Liver (tissue), 9 donors: ENCODE measurements around the gene C11orf24. TPM values are rescaled to one million over a fixed set of nuclear protein-coding genes. Genes with fewer than 3 reads are reported as not detected.
"Not testable (repeated sequence)": the region's sequence is repeated elsewhere in the genome, so short reads cannot be mapped to it uniquely, and the experiment has no call there.

ENCODE experiments used
- DNase-seq: peaks from one replicate; pipeline ENCODE4 v3.0.0-alpha.2; 2017; ENCODE audit warnings: low spot score
- H3K27ac ChIP-seq, 2 donors: one replicate each; pipeline ENCODE4 v1.7.0; 2013; ENCODE audit warnings: inconsistent platforms in 2 of 2, low read length in 2 of 2, control low read depth in 1 of 2, low read depth in 1 of 2, mild to moderate bottlenecking in 1 of 2
- H3K27me3 ChIP-seq, 4 donors: one replicate each; pipeline versions ENCODE4 v1.6.1 to v1.7.0; 2013; ENCODE audit warnings: low read length in 3 of 4, inconsistent platforms in 1 of 4, mild to moderate bottlenecking in 1 of 4, moderate library complexity in 1 of 4; ENCODE audit not compliant: control insufficient read depth in 4 of 4, insufficient read depth in 4 of 4
- H3K36me3 ChIP-seq, 4 donors: one replicate each; pipeline versions ENCODE4 v1.6.1 to v1.7.0; 2013; ENCODE audit warnings: low read length in 3 of 4, mild to moderate bottlenecking in 3 of 4, low read depth in 1 of 4, moderate library complexity in 1 of 4; ENCODE audit not compliant: control insufficient read depth in 4 of 4, insufficient read depth in 3 of 4
- H3K4me1 ChIP-seq, 4 donors: one replicate each; pipeline versions ENCODE4 v1.6.1 to v1.7.0; 2013; ENCODE audit warnings: low read length in 3 of 4, mild to moderate bottlenecking in 3 of 4, moderate library complexity in 1 of 4; ENCODE audit not compliant: control insufficient read depth in 4 of 4, insufficient read depth in 4 of 4
- H3K4me3 ChIP-seq, 3 donors: one replicate each; pipeline versions ENCODE4 v1.6.1 to v1.7.0; 2013; ENCODE audit warnings: low read length in 3 of 3, control low read depth in 1 of 3, low read depth in 1 of 3, mild to moderate bottlenecking in 1 of 3
- H3K9ac ChIP-seq, 2 donors: one replicate each; pipeline ENCODE4 v1.7.0; 2013; ENCODE audit warnings: low read length in 2 of 2, mild to moderate bottlenecking in 2 of 2, moderate library complexity in 2 of 2, control low read depth in 1 of 2, low read depth in 1 of 2
- H3K9me3 ChIP-seq, 4 donors: one replicate each; pipeline versions ENCODE4 v1.6.1 to v1.7.0; 2013; ENCODE audit warnings: low read length in 3 of 4; ENCODE audit not compliant: control insufficient read depth in 4 of 4
- EGR1 ChIP-seq, 2 donors: IDR thresholded peaks; 2 replicates each; pipeline ENCODE4 v1.6.1; 2016 to 2018; ENCODE audit warnings: antibody characterized with exemption in 2 of 2, low read depth in 2 of 2
- FOXA2 ChIP-seq: IDR thresholded peaks from 2 replicates; pipeline ENCODE4 v1.6.1; 2016; ENCODE audit warnings: antibody characterized with exemption
- GABPA ChIP-seq, 2 donors: IDR thresholded peaks in 1 of 2; conservative IDR thresholded peaks in 1 of 2; 2 replicates each; pipeline ENCODE4 v1.6.1; 2016; ENCODE audit warnings: antibody characterized with exemption in 2 of 2, mild to moderate bottlenecking in 1 of 2, moderate library complexity in 1 of 2
- HNF4A ChIP-seq, 2 donors: conservative IDR thresholded peaks; 2 replicates each; pipeline ENCODE4 v1.6.1; 2016; ENCODE audit warnings: antibody characterized with exemption in 2 of 2, mild to moderate bottlenecking in 2 of 2
- HNF4G ChIP-seq: IDR thresholded peaks from 2 replicates; pipeline ENCODE4 v1.6.1; 2016; ENCODE audit warnings: antibody characterized with exemption
- JUND ChIP-seq, 2 donors: IDR thresholded peaks; 2 replicates each; pipeline ENCODE4 v1.6.1; 2016; ENCODE audit warnings: antibody characterized with exemption in 2 of 2
- NR2F2 ChIP-seq: IDR thresholded peaks from 2 replicates; pipeline ENCODE4 v1.6.1; 2016; ENCODE audit warnings: antibody characterized with exemption
- RAD21 ChIP-seq, 2 donors: IDR thresholded peaks; 2 replicates each; pipeline ENCODE4 v1.6.1; 2016; ENCODE audit warnings: antibody characterized with exemption in 2 of 2, mild to moderate bottlenecking in 2 of 2
- SP1 ChIP-seq: IDR thresholded peaks from 2 replicates; pipeline ENCODE4 v1.6.1; 2018; ENCODE audit warnings: antibody characterized with exemption, mild to moderate bottlenecking
- TAF1 ChIP-seq: conservative IDR thresholded peaks from 2 replicates; pipeline ENCODE4 v1.6.1; 2016; ENCODE audit warnings: antibody characterized with exemption, mild to moderate bottlenecking
- WGBS: extraction: QIAGEN DNeasy Blood & Tissue Kit; methylation state at CpG from one replicate; pipeline ENCODE4 v1.1.7; 2013; 5-methylcytosine and 5-hydroxymethylcytosine counted together
- polyA plus RNA-seq, 2 donors: library from polyadenylated mRNA; stranded (reverse) in 1 of 2; unstranded in 1 of 2; fragments of 200-250 nt in 1 of 2; fragments of >200 nt in 1 of 2; fragmentation: Nextera tagmentation in 1 of 2; extraction: Ambion mirVana in 1 of 2; gene quantifications; one replicate each; pipeline versions ENCODE4 v1.2.1 to v1.2.3, GENCODE V29; 2013 to 2015
- total RNA-seq, 2 donors: library from RNA; depleted of rRNA; stranded (reverse); fragments of >200 nt; gene quantifications; one replicate each; pipeline ENCODE4 v1.2.3, GENCODE V29; 2014
- TF ChIP-seq, protein P1 (sequence below): fragments of 150-350 bp; IDR thresholded peaks from 2 replicates; pipeline ENCODE4 v1.5.1; 2017; ENCODE audit warnings: improper control_type of control experiment, low read depth, low read length; ENCODE audit not compliant: missing input control
- TF ChIP-seq, protein P2 (sequence below): IDR thresholded peaks from 2 replicates; pipeline ENCODE4 v1.6.1; 2016; ENCODE audit warnings: antibody characterized with exemption, mild to moderate bottlenecking
- TF ChIP-seq, protein P3 (sequence below): IDR thresholded peaks from 2 replicates; pipeline ENCODE4 v1.6.1; 2016; ENCODE audit warnings: antibody characterized with exemption
- TF ChIP-seq, protein P4 (sequence below): IDR thresholded peaks from 2 replicates; pipeline ENCODE4 v1.6.1; 2016; ENCODE audit warnings: antibody characterized with exemption
- donor health status: healthy.
- donor health status: healthy.
- donor health status: healthy.
- donor health status: healthy.
- donor health status: healthy.

The C11orf24 gene
- total and polyA plus RNA-seq, 4 donors = 7.8 to 50.3 (median 32.0) TPM

DNA sequence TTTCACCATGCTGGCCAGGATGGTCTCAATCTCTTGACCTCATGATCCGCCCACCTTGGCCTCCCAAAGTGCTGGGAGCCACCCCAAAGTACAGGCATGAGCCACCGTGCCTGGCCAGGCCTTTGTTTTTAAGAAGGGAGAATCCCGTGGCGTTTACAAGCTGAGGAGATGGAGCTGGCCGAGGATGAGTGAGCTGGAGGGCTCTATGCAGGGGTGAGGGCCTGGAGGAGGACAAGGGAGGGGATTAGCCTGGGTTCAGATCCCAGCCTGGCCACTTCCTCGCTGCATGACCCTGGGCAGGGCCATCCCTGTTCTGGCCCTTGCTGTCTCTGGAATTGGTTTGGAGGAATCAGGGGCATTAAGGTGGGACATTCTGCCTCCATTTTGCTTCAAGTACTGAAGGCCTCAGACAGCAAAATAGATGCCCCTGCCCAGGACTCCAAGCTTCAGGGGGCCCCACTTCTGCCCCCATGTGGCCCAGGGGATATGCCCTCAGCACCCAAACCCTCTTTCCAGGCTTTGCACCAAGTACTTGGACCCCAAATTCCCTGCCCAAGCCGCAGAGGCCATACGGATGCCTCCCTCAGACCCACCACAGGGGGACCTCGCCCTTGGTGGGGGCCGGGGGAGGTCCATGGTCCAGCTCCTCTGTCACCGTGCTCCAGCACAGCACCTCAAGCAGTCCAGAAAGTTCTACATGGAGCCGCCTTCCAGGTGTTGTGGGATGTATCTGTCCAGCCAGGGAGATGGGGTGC is 28.5 kb upstream of the C11orf24 start:
- no peak overlapping the region for H3K9ac ChIP-seq
- H3K27me3 ChIP-seq = no peaks in the 10 kb centered on the region
- WGBS = 93% methylated on average over 12 of the region's 12 CpGs
- DNase-seq = no peak
- H3K4me1 ChIP-seq = peaks cover 14 to 40% (median 30%) of the 10 kb centered on the region in 4 donors
- TF ChIP-seq RAD21 (IDR thresholded peaks at IDR 0.05) = no peak
- no peak for TF ChIP-seq EGR1 (IDR thresholded peaks at IDR 0.05; ENCODE audit: low read depth in 2 of 2)
- TF ChIP-seq HNF4G = no peak
- TF ChIP-seq TAF1 = no peak
- no peak for TF ChIP-seq NR2F2
- no peak for TF ChIP-seq FOXA2
- TF ChIP-seq, protein P1, sequence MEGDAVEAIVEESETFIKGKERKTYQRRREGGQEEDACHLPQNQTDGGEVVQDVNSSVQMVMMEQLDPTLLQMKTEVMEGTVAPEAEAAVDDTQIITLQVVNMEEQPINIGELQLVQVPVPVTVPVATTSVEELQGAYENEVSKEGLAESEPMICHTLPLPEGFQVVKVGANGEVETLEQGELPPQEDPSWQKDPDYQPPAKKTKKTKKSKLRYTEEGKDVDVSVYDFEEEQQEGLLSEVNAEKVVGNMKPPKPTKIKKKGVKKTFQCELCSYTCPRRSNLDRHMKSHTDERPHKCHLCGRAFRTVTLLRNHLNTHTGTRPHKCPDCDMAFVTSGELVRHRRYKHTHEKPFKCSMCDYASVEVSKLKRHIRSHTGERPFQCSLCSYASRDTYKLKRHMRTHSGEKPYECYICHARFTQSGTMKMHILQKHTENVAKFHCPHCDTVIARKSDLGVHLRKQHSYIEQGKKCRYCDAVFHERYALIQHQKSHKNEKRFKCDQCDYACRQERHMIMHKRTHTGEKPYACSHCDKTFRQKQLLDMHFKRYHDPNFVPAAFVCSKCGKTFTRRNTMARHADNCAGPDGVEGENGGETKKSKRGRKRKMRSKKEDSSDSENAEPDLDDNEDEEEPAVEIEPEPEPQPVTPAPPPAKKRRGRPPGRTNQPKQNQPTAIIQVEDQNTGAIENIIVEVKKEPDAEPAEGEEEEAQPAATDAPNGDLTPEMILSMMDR = no peak
- TF ChIP-seq HNF4A (conservative IDR thresholded peaks at IDR 0.05) = no peak
- no peak for TF ChIP-seq GABPA (IDR thresholded peaks at IDR 0.05 in 1 of 2, conservative IDR thresholded peaks at IDR 0.05 in 1 of 2)
- TF ChIP-seq, protein P2, sequence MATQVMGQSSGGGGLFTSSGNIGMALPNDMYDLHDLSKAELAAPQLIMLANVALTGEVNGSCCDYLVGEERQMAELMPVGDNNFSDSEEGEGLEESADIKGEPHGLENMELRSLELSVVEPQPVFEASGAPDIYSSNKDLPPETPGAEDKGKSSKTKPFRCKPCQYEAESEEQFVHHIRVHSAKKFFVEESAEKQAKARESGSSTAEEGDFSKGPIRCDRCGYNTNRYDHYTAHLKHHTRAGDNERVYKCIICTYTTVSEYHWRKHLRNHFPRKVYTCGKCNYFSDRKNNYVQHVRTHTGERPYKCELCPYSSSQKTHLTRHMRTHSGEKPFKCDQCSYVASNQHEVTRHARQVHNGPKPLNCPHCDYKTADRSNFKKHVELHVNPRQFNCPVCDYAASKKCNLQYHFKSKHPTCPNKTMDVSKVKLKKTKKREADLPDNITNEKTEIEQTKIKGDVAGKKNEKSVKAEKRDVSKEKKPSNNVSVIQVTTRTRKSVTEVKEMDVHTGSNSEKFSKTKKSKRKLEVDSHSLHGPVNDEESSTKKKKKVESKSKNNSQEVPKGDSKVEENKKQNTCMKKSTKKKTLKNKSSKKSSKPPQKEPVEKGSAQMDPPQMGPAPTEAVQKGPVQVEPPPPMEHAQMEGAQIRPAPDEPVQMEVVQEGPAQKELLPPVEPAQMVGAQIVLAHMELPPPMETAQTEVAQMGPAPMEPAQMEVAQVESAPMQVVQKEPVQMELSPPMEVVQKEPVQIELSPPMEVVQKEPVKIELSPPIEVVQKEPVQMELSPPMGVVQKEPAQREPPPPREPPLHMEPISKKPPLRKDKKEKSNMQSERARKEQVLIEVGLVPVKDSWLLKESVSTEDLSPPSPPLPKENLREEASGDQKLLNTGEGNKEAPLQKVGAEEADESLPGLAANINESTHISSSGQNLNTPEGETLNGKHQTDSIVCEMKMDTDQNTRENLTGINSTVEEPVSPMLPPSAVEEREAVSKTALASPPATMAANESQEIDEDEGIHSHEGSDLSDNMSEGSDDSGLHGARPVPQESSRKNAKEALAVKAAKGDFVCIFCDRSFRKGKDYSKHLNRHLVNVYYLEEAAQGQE = no peak
- TF ChIP-seq, protein P3, sequence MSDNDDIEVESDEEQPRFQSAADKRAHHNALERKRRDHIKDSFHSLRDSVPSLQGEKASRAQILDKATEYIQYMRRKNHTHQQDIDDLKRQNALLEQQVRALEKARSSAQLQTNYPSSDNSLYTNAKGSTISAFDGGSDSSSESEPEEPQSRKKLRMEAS = no peak
- TF ChIP-seq SP1 = no peak
- no peak for TF ChIP-seq JUND (IDR thresholded peaks at IDR 0.05)
- TF ChIP-seq, protein P4, sequence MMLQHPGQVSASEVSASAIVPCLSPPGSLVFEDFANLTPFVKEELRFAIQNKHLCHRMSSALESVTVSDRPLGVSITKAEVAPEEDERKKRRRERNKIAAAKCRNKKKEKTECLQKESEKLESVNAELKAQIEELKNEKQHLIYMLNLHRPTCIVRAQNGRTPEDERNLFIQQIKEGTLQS = no peak
- no peak overlapping the region for H3K27ac ChIP-seq
- no peaks in the 10 kb centered on the region for H3K36me3 ChIP-seq
- H3K4me3 ChIP-seq = no peak overlapping the region
- H3K9me3 ChIP-seq = no peaks in the 10 kb centered on the region

DNA sequence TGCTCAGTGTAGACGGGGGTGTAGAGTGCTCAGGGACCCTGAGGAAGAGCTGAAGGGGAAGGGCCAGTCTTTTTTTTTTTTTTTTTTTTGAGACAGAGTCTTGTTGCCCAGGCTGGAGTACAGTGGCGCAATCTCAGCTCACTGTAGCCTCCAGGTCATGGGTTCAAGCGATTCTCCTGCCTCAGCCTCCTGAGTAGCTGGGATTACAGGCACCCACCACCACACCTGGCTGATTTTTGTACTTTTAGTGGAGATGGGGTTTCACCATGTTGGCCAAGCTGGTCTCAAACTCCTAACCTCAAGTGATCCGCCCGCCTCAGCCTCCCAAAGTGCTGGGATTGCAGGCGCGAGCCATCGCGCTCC is 27.7 kb upstream of the C11orf24 start:
- WGBS = 95% methylated on average over 9 of the region's 9 CpGs
- not testable (repeated sequence) for H3K9ac ChIP-seq, H3K36me3 ChIP-seq, H3K27me3 ChIP-seq, H3K4me3 ChIP-seq, DNase-seq, H3K9me3 ChIP-seq
- Histone ChIP-seq H3K4me1 (peaks cover 14 to 40% (median 30%) of the 10 kb centered on the region in 4 donors), H3K27ac (peak overlapping the region; percentile 90 to 99)
